Measurements from ENCODE around the gene WDR20.
"Not testable (repeated sequence)": the region's sequence is repeated elsewhere in the genome, so short reads cannot be mapped to it uniquely, and the experiment has no call there.

WDR20 gene

DNA sequence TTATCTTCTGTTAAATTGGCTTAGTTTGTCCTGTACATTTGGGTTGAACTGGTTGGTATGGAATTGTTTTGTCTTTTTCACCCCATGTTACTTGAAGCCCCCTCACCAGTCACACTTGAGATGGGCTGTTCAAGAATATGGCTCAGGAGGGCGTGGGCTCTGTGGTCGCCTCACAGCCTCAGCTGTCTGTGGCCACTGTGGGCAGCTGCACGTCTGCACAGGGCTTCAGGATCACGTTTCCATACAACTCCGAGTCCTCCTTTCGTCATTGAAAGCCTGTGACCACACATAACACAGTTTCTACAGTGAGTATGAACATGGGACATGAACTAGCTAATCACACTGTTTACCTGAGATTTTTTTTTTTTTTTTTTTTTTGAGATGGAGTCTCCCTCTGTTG, 84.0 kb downstream of the WDR20 start:
- DNase-seq = no peak

- DNase-seq = no peak
Measured at GRCh38 chr14:102225386-102225785, 85.7 kb downstream of the WDR20 start.

GRCh38 chr14:102225936-102226335, 86.2 kb downstream of the WDR20 start:
- DNase-seq = no peak

DNA sequence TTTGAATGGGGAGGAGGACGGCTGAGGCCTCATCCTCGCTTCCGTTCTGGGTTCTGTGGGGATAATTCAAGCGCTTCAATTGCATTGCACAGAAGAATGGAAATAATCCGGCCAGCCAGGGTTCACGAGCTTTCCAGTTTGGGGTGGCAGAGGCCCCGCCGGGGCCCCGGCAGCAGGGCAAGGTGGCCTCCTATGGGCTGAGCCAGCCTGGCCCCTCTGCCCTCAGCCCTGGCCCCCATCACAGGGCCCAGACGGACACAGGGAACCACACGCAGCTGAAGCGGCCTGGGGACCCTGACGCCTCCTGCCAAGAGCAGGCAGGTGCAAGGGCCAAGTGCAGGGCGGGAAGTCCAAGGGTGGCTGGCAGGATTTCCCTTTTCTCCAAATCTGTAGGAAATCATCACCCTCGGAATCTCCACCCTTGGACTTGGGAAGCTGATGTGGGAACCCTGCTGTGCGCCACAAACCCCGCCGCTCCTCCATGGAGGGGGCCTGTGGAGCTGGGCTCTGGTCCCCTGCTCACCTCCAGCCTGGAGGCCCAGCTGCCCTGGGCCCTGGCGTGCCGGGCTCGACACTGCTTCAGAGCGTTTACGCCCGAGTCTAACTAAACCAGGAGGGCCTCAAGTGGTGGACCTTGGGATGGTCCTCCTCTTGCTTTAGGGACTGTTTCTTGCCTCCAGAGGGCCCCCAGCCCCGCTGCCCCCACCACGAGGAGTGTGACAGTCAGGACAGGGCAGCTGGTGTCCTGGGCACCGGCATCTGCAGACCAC, 86.8 kb downstream of the WDR20 start:
- no peak for DNase-seq

- no peak for DNase-seq
Measured at GRCh38 chr14:102227184-102227964, 87.7 kb downstream of the WDR20 start.

- DNase-seq = no peak
Measured at GRCh38 chr14:102229071-102229738, 89.5 kb downstream of the WDR20 start.

DNA sequence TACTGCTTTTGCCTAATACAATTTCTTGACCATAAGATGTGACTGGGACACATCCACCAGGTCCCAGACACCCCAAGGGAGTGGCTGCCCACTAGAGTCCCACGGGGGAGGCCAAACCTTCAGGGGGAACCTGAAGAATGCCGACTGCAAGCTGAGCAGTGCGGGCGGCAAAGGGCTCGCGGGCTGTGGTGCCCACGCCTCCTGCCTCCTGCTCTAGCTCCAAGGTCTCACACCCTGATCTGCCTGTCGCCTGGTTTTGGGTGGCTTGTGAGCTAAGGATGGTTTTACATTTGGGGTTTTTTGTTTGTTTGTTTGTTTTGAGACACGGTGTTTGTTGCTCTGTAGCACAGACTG, 90.0 kb downstream of the WDR20 start:
- no peak for DNase-seq

- no peak for DNase-seq
Measured at GRCh38 chr14:102230481-102231210, 90.9 kb downstream of the WDR20 start.

- no peak for DNase-seq
Measured at GRCh38 chr14:102231476-102232347, 92.0 kb downstream of the WDR20 start.

GRCh38 chr14:102232348-102232625, 92.6 kb downstream of the WDR20 start:
- no peak for DNase-seq

- DNase-seq = no peak
Measured at GRCh38 chr14:102233081-102233480, 93.4 kb downstream of the WDR20 start.

DNA sequence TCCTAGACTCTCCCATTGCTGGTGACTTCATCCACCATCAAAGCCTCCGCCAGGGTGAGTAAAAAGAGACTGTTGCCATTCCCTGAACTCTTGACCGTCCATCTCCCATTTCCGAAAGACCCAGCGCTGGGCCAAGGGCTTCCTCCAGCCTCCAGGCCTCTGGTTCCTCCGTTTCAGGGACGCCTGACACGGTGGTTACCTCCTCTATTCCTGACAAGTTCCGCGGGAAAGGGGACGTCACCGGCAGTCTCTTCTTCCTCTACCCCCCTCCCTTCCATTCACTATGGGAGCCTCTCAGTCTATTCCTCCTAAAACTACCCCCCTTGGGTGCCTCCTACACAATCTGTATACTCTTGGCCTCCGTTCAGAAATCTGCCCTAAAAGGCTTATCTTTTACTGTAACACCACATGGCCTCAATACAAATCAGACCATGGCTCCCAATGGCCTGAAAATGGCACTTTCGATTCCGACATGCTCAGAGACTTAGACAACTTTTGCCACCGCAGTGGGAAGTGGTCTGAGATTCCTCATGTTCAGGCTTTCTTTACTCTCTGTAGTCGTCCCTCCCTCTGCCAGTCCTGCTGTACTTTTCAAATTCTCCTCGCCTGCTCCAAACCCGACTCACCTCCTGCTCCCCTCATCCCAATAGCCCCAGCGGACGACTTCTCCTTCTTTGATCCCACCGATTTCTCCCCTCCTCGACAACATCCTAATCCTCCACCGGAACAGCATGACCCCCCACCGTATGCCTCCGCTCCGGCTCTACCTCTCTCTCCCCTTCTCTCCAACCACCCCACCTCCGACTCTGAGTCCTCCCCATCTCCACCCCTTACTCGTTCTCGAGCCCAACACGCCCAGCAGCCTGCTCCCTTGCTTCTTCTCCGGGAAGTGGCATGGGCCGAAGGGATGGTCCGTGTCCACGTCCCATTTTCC, 94.9 kb downstream of the WDR20 start:
- no peak for DNase-seq

GRCh38 chr14:102235275-102235897, 95.7 kb downstream of the WDR20 start:
- DNase-seq = no peak

DNA sequence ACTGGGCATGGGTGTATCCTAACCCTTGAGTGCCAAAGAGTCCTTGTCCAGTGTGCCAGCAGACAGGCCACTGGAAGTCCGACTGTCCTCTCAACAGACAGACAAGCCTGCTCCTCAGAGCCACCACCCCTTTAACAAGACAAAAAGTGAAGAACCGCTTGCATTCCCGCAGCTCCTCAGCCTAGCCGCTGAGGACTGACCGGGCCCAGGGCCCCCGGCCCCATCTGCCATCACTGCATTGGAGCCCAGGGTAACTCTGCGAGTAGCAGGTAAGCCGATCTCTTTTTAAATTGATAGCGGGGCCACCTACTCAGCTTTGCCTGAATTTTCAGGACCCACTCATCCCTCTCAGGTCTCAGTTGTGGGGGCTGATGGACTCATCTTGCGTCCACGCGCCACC, 96.3 kb downstream of the WDR20 start:
- DNase-seq = no peak

- DNase-seq = no peak
Measured at GRCh38 chr14:102238131-102238530, 98.4 kb downstream of the WDR20 start.

DNA sequence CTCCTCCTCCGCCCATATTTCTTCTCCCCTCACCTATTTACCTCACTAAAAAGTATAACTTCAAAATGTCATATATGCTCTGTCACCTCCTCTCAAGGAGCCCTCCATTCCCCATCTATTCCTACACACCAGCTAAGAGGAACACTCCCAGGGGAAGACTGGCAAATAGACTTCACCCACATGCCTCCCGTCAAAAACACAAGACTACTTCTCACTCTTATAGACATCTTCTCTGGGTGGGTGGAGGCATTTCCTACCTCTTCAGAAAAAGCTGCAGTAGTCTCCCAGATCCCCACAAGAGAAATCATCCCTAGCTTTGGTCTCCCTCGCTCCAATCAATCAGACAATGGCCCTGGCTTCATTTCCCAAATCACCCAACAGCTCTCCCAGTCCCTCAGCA, 99.1 kb downstream of the WDR20 start:
- DNase-seq = no peak

DNA sequence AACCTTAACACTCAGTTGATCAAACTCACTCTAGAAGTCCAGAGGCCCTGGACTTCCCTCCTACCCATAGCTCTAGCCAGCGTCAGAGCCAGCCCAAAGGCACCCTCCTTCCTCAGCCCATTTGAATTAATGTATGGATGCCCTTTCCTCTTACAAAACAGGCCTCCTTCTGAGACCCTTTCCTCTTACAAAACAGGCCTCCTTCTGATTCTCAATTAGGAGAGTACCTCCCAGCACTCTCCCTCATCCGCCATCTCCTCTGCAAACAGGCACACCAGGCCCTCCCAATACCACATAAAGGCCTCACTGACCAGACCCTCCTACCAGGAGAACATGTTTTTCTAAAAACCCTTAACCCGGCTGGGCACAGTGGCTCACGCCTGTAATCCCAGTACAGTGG, 99.5 kb downstream of the WDR20 start:
- DNase-seq = no peak

- not testable (repeated sequence) for DNase-seq
Measured at GRCh38 chr14:102240481-102240880, 100.8 kb downstream of the WDR20 start.

- no peak for DNase-seq
Measured at GRCh38 chr14:102241147-102241546, 101.5 kb downstream of the WDR20 start.

DNA sequence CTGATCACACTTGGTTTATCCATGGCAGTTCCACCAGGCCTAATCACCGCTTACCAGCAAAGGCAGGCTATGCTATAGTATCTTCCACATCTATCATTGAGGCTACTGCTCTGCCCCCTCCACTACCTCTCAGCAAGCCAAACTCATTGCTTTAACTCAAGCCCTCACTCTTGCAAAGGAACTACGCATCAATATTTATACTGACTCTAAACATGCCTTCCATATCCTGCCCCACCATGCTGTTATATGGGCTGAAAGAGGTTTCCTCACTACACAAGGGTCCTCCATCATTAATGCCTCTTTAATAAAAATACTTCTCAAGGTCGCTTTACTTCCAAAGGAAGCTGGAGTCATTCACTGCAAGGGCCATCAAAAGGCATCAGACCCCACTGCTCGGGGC, 104.1 kb downstream of the WDR20 start:
- not testable (repeated sequence) for DNase-seq

GRCh38 chr14:102246071-102246470, 106.4 kb downstream of the WDR20 start:
- DNase-seq = no peak

All from NCI-H1417 treated with DMSO at 0.1 percent for 48 hours (cell line).